Right lobe of liver (tissue), 6 donors: ENCODE data around the gene STK33. TPM values are rescaled to one million over a fixed set of nuclear protein-coding genes. Genes with fewer than 3 reads are reported as not detected.

Experiments used
- ATAC-seq, 4 donors: fragments of 200-7000 bp; cut with Tn5 transposase; one replicate each; pipeline ENCODE4 v1.9.1; 2020; ENCODE audit warnings: mild to moderate bottlenecking in 4 of 4, moderate library complexity in 4 of 4
- DNase-seq, 3 donors: peaks; one replicate each; pipeline ENCODE4 v3.0.0-alpha.2; 2020
- H3K27ac ChIP-seq, 3 donors: fragments of 200-600 bp; one replicate each; pipeline ENCODE4 v1.8.0; 2022
- H3K27me3 ChIP-seq, 2 donors: fragments of 200-600 bp; one replicate each; pipeline ENCODE4 v1.8.0; 2022
- H3K36me3 ChIP-seq, 4 donors: fragments of 200-600 bp; sonication (generic) in 1 of 4; one replicate each; pipeline versions ENCODE4 v1.5.1 to v1.8.0; 2017 to 2022; ENCODE audit warnings: control low read depth in 1 of 4
- H3K4me1 ChIP-seq, 4 donors: fragments of 200-600 bp; sonication (generic) in 1 of 4; one replicate each; pipeline versions ENCODE4 v1.5.1 to v1.8.0; 2017 to 2022; ENCODE audit warnings: control low read depth in 1 of 4
- H3K4me3 ChIP-seq, 3 donors: fragments of 200-600 bp; one replicate each; pipeline ENCODE4 v1.8.0; 2022
- H3K9me3 ChIP-seq, 4 donors: fragments of 200-600 bp; sonication (generic) in 1 of 4; one replicate each; pipeline versions ENCODE4 v1.5.1 to v1.8.0; 2017 to 2022; ENCODE audit warnings: control low read depth in 1 of 4
- CTCF ChIP-seq, 4 donors: fragments of 200-600 bp in 3 of 4; fragments of 450-650 bp in 1 of 4; IDR thresholded peaks; one replicate each; pipeline versions ENCODE4 v1.5.1 to v1.8.0; 2016 to 2022; ENCODE audit warnings: antibody characterized with exemption in 4 of 4, mild to moderate bottlenecking in 2 of 4
- POLR2A ChIP-seq: fragments of 450-650 bp; IDR thresholded peaks from one replicate; pipeline ENCODE4 v1.6.1; 2017; ENCODE audit warnings: antibody characterized with exemption, mild to moderate bottlenecking
- WGBS: methylation state at CpG from one replicate; pipeline ENCODE4 v1.1.6; 2018; ENCODE audit warnings: low coverage, low lambda C conversion rate; ENCODE audit not compliant: insufficient coverage; ENCODE audit errors: missing lambda C conversion rate; 5-methylcytosine and 5-hydroxymethylcytosine counted together
- intact Hi-C, 2 donors: fragments of 100-400 bp; cut with DNase I; formaldehyde crosslinking; loops; one replicate each; pipeline versions ENCODE4 v1.11.2 to v1.14.1; 2022
- total RNA-seq, 6 experiments: library from RNA; depleted of rRNA in 2 of 6; stranded (reverse); fragments of >200 nt in 2 of 6; fragmentation: NEBNext Ultra II Directional in 3 of 6; extraction: Animal tissue kit (Norgen Biotek cat#: 25700) in 3 of 6; gene quantifications; one replicate each; pipeline versions ENCODE4 v1.1.0 to v1.2.4, GENCODE V29; 2016 to 2023
- donor health status: DM: no; HTN: yes; CAD: no.
- donor health status: DM: no; HTN: no; CAD: no.
- donor health status: DM: no; HTN: no; CAD: no.
- donor health status: DM: no; HTN: yes; CAD: no.
- donor health status: DM: no; HTN: yes; CAD: no.

The STK33 gene
- total RNA-seq, 6 experiments from 2014 or later, result 0.12 to 1.1 (median 0.42) TPM; not detected in 2

GRCh38 chr11:8615291-8616032 is 21.4 kb upstream of the STK33 start:
- TF ChIP-seq POLR2A (no peak), CTCF (IDR thresholded peaks at IDR 0.05) (no peak)
- H3K27ac ChIP-seq, result no peak overlapping the region
- intact Hi-C loops, result no loop called here
- H3K9me3 ChIP-seq, result no peaks in the 10 kb centered on the region
- ATAC-seq, result no peak
- H3K27me3 ChIP-seq, result no peaks in the 10 kb centered on the region
- no peak for DNase-seq
- 89% methylated on average over 3 of the region's 4 CpGs for WGBS
- H3K4me3 ChIP-seq, result no peak overlapping the region
- H3K4me1 ChIP-seq, result no peaks in the 10 kb centered on the region
- H3K36me3 ChIP-seq, result peaks cover 0 to 24% (median 6%) of the 10 kb centered on the region in 4 donors

DNA sequence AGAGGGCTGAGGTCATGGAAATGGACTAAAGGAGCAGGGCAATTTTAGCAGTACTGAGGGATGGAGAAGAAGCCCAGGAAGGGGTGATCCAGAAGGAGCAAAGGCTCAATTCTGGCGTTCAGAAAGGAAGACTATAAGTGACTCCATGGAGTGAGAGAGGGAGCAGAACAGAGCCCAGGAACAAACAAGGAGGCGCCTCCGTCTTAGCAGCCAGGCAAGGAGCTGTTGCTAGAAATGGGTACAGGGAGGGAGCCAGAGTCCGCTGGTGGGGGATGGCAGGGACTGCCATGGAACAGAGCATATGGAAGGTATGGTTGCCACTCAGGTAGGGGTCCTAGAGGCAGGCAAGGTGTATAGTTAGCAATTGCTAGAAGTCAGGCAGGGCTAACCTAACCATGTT is 20.5 kb upstream of the STK33 start:
- peaks cover 0 to 18% (median 4%) of the 10 kb centered on the region in 4 donors for H3K36me3 ChIP-seq
- 100% methylated on average over 1 of the region's 4 CpGs for WGBS
- no peaks in the 10 kb centered on the region for H3K9me3 ChIP-seq
- no peak for DNase-seq
- ATAC-seq, result no peak
- no peaks in the 10 kb centered on the region for H3K4me1 ChIP-seq
- H3K4me3 ChIP-seq, result no peak overlapping the region
- intact Hi-C loops, result no loop called here
- H3K27me3 ChIP-seq, result no peaks in the 10 kb centered on the region
- TF ChIP-seq CTCF (IDR thresholded peaks at IDR 0.05) (no peak), POLR2A (no peak)
- no peak overlapping the region for H3K27ac ChIP-seq

DNA sequence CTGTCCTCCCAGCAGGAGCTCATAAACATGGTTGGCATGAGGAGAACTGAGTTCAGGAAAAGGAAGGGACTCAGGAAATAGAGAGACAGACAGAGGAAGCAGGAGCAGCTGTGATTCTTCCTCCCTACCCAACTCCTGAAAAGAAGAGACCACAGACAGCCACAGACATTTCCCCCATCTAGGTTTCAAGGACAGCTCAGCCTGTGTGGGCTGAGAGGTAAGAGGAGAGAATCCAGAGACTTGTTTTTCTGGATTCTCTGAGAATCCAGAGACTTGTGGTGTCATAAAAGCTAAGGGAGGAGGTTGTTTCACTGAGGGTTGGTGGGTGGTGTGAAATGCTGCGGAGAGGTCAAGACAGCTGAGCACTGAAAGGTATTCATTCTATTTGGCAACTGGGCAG is 19.0 kb upstream of the STK33 start:
- Histone ChIP-seq H3K27me3 (no peaks in the 10 kb centered on the region), H3K4me1 (no peaks in the 10 kb centered on the region), H3K27ac (no peak overlapping the region), H3K9me3 (no peaks in the 10 kb centered on the region), H3K36me3 (peaks cover 0 to 11% (median 4%) of the 10 kb centered on the region in 4 donors), H3K4me3 (no peak overlapping the region)
- ATAC-seq, result no peak
- WGBS, result 67% methylated on average over 1 of the region's 1 CpG
- intact Hi-C loops, result no loop called here
- no peak for TF ChIP-seq CTCF (IDR thresholded peaks at IDR 0.05)
- no peak for TF ChIP-seq POLR2A
- DNase-seq, result no peak

- DNase-seq (no peak), ATAC-seq (no peak)
- H3K9me3 ChIP-seq, result no peaks in the 10 kb centered on the region
- intact Hi-C loops, result no loop called here
- no peak overlapping the region for H3K27ac ChIP-seq
- no peak overlapping the region for H3K4me3 ChIP-seq
- H3K27me3 ChIP-seq, result no peaks in the 10 kb centered on the region
- TF ChIP-seq POLR2A (no peak), CTCF (IDR thresholded peaks at IDR 0.05) (no peak)
- peaks cover 0 to 6% (median 3%) of the 10 kb centered on the region in 4 donors for H3K36me3 ChIP-seq
- 80% methylated on average over 1 of the region's 5 CpGs for WGBS
- no peaks in the 10 kb centered on the region for H3K4me1 ChIP-seq
Measured at GRCh38 chr11:8612522-8612921, 18.5 kb upstream of the STK33 start.
